ENCODE results near the gene GAS2. TPM values are rescaled to one million over a fixed set of nuclear protein-coding genes. Genes with fewer than 3 reads are reported as not detected.

GAS2 gene
- total RNA-seq, 1 donor = 0.90 TPM

GRCh38 chr11:22703591-22703990 lies 37.2 kb downstream of the GAS2 start:
- DNase-seq (ENCODE audit: low read depth) = no peak
- TF ChIP-seq CTCF (IDR thresholded peaks at IDR 0.05; ENCODE audit: insufficient read depth, low read length) = no peak

GRCh38 chr11:22707119-22707899 lies 40.9 kb downstream of the GAS2 start:
- DNase-seq (ENCODE audit: low read depth) = no peak
- H3K4me3 ChIP-seq (ENCODE audit: low read depth, low read length) = no peak overlapping the region
- TF ChIP-seq CTCF (IDR thresholded peaks at IDR 0.05; ENCODE audit: insufficient read depth, low read length) = no peak

More at GRCh38 chr11:22703591-22703990, 37.2 kb downstream of the GAS2 start:
- no peak overlapping the region for H3K4me3 ChIP-seq (ENCODE audit: low read depth, low read length)

GRCh38 chr11:22711071-22711770 lies 44.8 kb downstream of the GAS2 start:
- no peak for DNase-seq (ENCODE audit: low read depth)
- no peak overlapping the region for H3K4me3 ChIP-seq (ENCODE audit: low read depth, low read length)
- TF ChIP-seq CTCF (IDR thresholded peaks at IDR 0.05; ENCODE audit: insufficient read depth, low read length) = no peak

GRCh38 chr11:22711880-22712279 lies 45.5 kb downstream of the GAS2 start:
- DNase-seq (ENCODE audit: low read depth) = no peak
- no peak for TF ChIP-seq CTCF (IDR thresholded peaks at IDR 0.05; ENCODE audit: insufficient read depth, low read length)
- no peak overlapping the region for H3K4me3 ChIP-seq (ENCODE audit: low read depth, low read length)

- H3K4me3 ChIP-seq (ENCODE audit: low read depth, low read length) = no peak overlapping the region
- DNase-seq (ENCODE audit: low read depth) = no peak
- TF ChIP-seq CTCF (IDR thresholded peaks at IDR 0.05; ENCODE audit: insufficient read depth, low read length) = no peak
Observed at GRCh38 chr11:22713336-22713735, 46.9 kb downstream of the GAS2 start.

- no peak for DNase-seq (ENCODE audit: low read depth)
- no peak for TF ChIP-seq CTCF (IDR thresholded peaks at IDR 0.05; ENCODE audit: insufficient read depth, low read length)
- no peak overlapping the region for H3K4me3 ChIP-seq (ENCODE audit: low read depth, low read length)
Observed at GRCh38 chr11:22715971-22716370, 49.6 kb downstream of the GAS2 start.

Data from fibroblast of the aortic adventitia (primary cell).